HL-60 (cell line): Measurements from ENCODE around the gene AIFM1.

Experiments
- CTCF ChIP-seq: IDR thresholded peaks from one replicate; pipeline ENCODE4 v1.5.1; 2011; ENCODE audit warnings: low read length, control low read depth, inconsistent platforms; ENCODE audit not compliant: insufficient read depth
- POLR2AphosphoS5 ChIP-seq: IDR thresholded peaks from 2 replicates; pipeline ENCODE4 v1.6.1; 2012; ENCODE audit warnings: low read depth
- REST ChIP-seq: IDR thresholded peaks from 2 replicates; pipeline ENCODE4 v1.6.1; 2012; ENCODE audit warnings: low read depth; ENCODE audit not compliant: insufficient replicate concordance

- no peak for TF ChIP-seq CTCF
- TF ChIP-seq REST = no peak
- no peak for TF ChIP-seq POLR2AphosphoS5
Measured at GRCh38 chrX:130121505-130121800, 44.2 kb downstream of the AIFM1 start.
